Measurements from ENCODE around the gene CLIC6. TPM values are rescaled to one million over a fixed set of nuclear protein-coding genes. Genes with fewer than 3 reads are reported as not detected.

CLIC6 gene
- polyA plus RNA-seq, 1 donor (not counting 4 experiments of a cell fraction or from before 2014, with no cell fraction given), result not detected

- no peaks in the 10 kb centered on the region for H3K79me2 ChIP-seq (ENCODE audit: control insufficient read depth, insufficient read depth, low read length)
- H4K20me1 ChIP-seq (ENCODE audit: control insufficient read depth, extremely low read depth, insufficient read depth, low read length), result no peaks in the 10 kb centered on the region
- no peaks in the 10 kb centered on the region for H3K36me3 ChIP-seq (ENCODE audit: control insufficient read depth in 2 of 2, extremely low read depth in 1 of 2, insufficient read depth in 2 of 2, low read length in 2 of 2)
- H3K4me3 ChIP-seq (ENCODE audit: control insufficient read depth in 2 of 3, extremely low read depth in 1 of 3, insufficient read depth in 2 of 3, low read depth in 1 of 3, low read length in 3 of 3), result no peak overlapping the region
- H2AFZ ChIP-seq (ENCODE audit: control insufficient read depth, low read length), result no peak overlapping the region
- no peak overlapping the region for H3K27ac ChIP-seq (ENCODE audit: control insufficient read depth, insufficient read depth, low read length)
- DNase-seq (ENCODE audit: low read depth, low spot score), result no peak
- no peak overlapping the region for H3K9ac ChIP-seq (ENCODE audit: control insufficient read depth, extremely low read depth, insufficient read depth, low read length)
- H3K9me1 ChIP-seq (ENCODE audit: control insufficient read depth, extremely low read depth, insufficient read depth, low read length), result no peaks in the 10 kb centered on the region
- H3K4me2 ChIP-seq (ENCODE audit: control insufficient read depth, extremely low read depth, insufficient read depth, low read depth, low read length), result no peak overlapping the region
- dilution Hi-C loops (cut with MboI; ENCODE audit: extremely low pct_ligation_motif_present, low sequenced_read_pairs), result no loop called here
- H3K27me3 ChIP-seq (ENCODE audit: control insufficient read depth, extremely low read depth, insufficient read depth, low read length), result peaks cover 23% of the 10 kb centered on the region
- TF ChIP-seq EZH2 (IDR thresholded peaks at IDR 0.05; ENCODE audit: low read length), result no peak
- no peak for TF ChIP-seq CTCF (optimal IDR thresholded peaks at IDR 0.05 in 1 of 3, IDR thresholded peaks at IDR 0.05 in 1 of 3, conservative IDR thresholded peaks at IDR 0.05 in 1 of 3; ENCODE audit: extremely low read depth in 1 of 3, insufficient read depth in 2 of 3, low read length in 3 of 3)
- no peak for FAIRE-seq
- no peaks in the 10 kb centered on the region for H3K9me3 ChIP-seq (ENCODE audit: control insufficient read depth, low read depth, low read length)
- no peaks in the 10 kb centered on the region for H3K4me1 ChIP-seq (ENCODE audit: control insufficient read depth, extremely low read depth, insufficient read depth, low read length)
Observed at GRCh38 chr21:34690793-34691175, 22.0 kb downstream of the CLIC6 start.

GRCh38 chr21:34691390-34692032 lies 22.7 kb downstream of the CLIC6 start:
- TF ChIP-seq EZH2 (IDR thresholded peaks at IDR 0.05; ENCODE audit: low read length) (no peak), CTCF (optimal IDR thresholded peaks at IDR 0.05 in 1 of 3, IDR thresholded peaks at IDR 0.05 in 1 of 3, conservative IDR thresholded peaks at IDR 0.05 in 1 of 3; ENCODE audit: extremely low read depth in 1 of 3, insufficient read depth in 2 of 3, low read length in 3 of 3) (no peak)
- Histone ChIP-seq H3K4me2 (ENCODE audit: control insufficient read depth, extremely low read depth, insufficient read depth, low read depth, low read length) (no peak overlapping the region), H3K27ac (ENCODE audit: control insufficient read depth, insufficient read depth, low read length) (no peak overlapping the region), H2AFZ (ENCODE audit: control insufficient read depth, low read length) (no peak overlapping the region), H3K4me3 (ENCODE audit: control insufficient read depth in 2 of 3, extremely low read depth in 1 of 3, insufficient read depth in 2 of 3, low read depth in 1 of 3, low read length in 3 of 3) (no peak overlapping the region), H4K20me1 (ENCODE audit: control insufficient read depth, extremely low read depth, insufficient read depth, low read length) (no peaks in the 10 kb centered on the region), H3K9me1 (ENCODE audit: control insufficient read depth, extremely low read depth, insufficient read depth, low read length) (no peaks in the 10 kb centered on the region), H3K9ac (ENCODE audit: control insufficient read depth, extremely low read depth, insufficient read depth, low read length) (no peak overlapping the region), H3K27me3 (ENCODE audit: control insufficient read depth, extremely low read depth, insufficient read depth, low read length) (peaks cover 23% of the 10 kb centered on the region), H3K36me3 (ENCODE audit: control insufficient read depth in 2 of 2, extremely low read depth in 1 of 2, insufficient read depth in 2 of 2, low read length in 2 of 2) (no peaks in the 10 kb centered on the region), H3K4me1 (ENCODE audit: control insufficient read depth, extremely low read depth, insufficient read depth, low read length) (no peaks in the 10 kb centered on the region), H3K9me3 (ENCODE audit: control insufficient read depth, low read depth, low read length) (no peaks in the 10 kb centered on the region), H3K79me2 (ENCODE audit: control insufficient read depth, insufficient read depth, low read length) (no peaks in the 10 kb centered on the region)
- DNase-seq (ENCODE audit: low read depth, low spot score) (no peak), FAIRE-seq (no peak)
- dilution Hi-C loops (cut with MboI; ENCODE audit: extremely low pct_ligation_motif_present, low sequenced_read_pairs), result no loop called here

All from keratinocyte (primary cell).